COLO668 (cell line): ENCODE data around the gene ERFL.
"Not testable (repeated sequence)": the region's sequence is repeated elsewhere in the genome, so short reads cannot be mapped to it uniquely, and the experiment has no call there.

Experiments used
- DNase-seq: peaks from one replicate; lab custom pipeline; 2025; ENCODE audit not compliant: unreplicated experiment; lab: John Stamatoyannopoulos, UW

The ERFL gene

GRCh38 chr19:41944336-41944735 lies 16.1 kb upstream of the ERFL start:
- DNase-seq, result no peak

GRCh38 chr19:41941410-41942202 lies 13.4 kb upstream of the ERFL start:
- DNase-seq, result no peak

GRCh38 chr19:41940731-41941409 lies 12.6 kb upstream of the ERFL start:
- no peak for DNase-seq

- peak; percentile 35 for DNase-seq
These were observed 11.8 kb upstream of the ERFL start for GRCh38 chr19:41939861-41940730.

GRCh38 chr19:41939209-41939608 lies 11.0 kb upstream of the ERFL start:
- DNase-seq, result not testable (repeated sequence)

GRCh38 chr19:41937525-41938468 lies 9.5 kb upstream of the ERFL start:
- no peak for DNase-seq

- DNase-seq, result no peak
These were observed 8.7 kb upstream of the ERFL start for GRCh38 chr19:41936961-41937360.

- no peak for DNase-seq
These were observed 8.2 kb upstream of the ERFL start for GRCh38 chr19:41936416-41936850.

GRCh38 chr19:41935760-41936415 lies 7.6 kb upstream of the ERFL start:
- DNase-seq, result no peak

- peak; percentile 74 for DNase-seq
These were observed 6.7 kb upstream of the ERFL start for GRCh38 chr19:41934849-41935374.

GRCh38 chr19:41933693-41934426 lies 5.6 kb upstream of the ERFL start:
- DNase-seq, result no peak

- DNase-seq, result no peak
These were observed 4.6 kb upstream of the ERFL start for GRCh38 chr19:41932720-41933332.

- no peak for DNase-seq
These were observed 4.0 kb upstream of the ERFL start for GRCh38 chr19:41932259-41932719.

GRCh38 chr19:41930926-41931592 lies 2.8 kb upstream of the ERFL start:
- no peak for DNase-seq

- DNase-seq, result no peak
These were observed 2.1 kb upstream of the ERFL start for GRCh38 chr19:41930322-41930722.

GRCh38 chr19:41929536-41930071 lies 1.4 kb upstream of the ERFL start:
- no peak for DNase-seq

GRCh38 chr19:41928754-41929535 lies 696 bp upstream of the ERFL start:
- no peak for DNase-seq
